ENCODE results near the gene HOXB5. TPM values are rescaled to one million over a fixed set of nuclear protein-coding genes. Genes with fewer than 3 reads are reported as not detected.

Gene HOXB5
- total RNA-seq, 4 donors from 2014 or later = 0.11 to 1.6 (median 0.49) TPM; not detected in 1

GRCh38 chr17:48606892-48607614, 13.5 kb upstream of the HOXB5 start:
- H3K36me3 ChIP-seq = no peaks in the 10 kb centered on the region
- H3K4me3 ChIP-seq (replicated peaks in 1 of 3) = no peak overlapping the region
- intact Hi-C loops (cut with DNase I) = no loop called here
- no peak overlapping the region for H3K27ac ChIP-seq
- peaks cover 71% of the 10 kb centered on the region for H3K27me3 ChIP-seq
- TF ChIP-seq, protein P1, sequence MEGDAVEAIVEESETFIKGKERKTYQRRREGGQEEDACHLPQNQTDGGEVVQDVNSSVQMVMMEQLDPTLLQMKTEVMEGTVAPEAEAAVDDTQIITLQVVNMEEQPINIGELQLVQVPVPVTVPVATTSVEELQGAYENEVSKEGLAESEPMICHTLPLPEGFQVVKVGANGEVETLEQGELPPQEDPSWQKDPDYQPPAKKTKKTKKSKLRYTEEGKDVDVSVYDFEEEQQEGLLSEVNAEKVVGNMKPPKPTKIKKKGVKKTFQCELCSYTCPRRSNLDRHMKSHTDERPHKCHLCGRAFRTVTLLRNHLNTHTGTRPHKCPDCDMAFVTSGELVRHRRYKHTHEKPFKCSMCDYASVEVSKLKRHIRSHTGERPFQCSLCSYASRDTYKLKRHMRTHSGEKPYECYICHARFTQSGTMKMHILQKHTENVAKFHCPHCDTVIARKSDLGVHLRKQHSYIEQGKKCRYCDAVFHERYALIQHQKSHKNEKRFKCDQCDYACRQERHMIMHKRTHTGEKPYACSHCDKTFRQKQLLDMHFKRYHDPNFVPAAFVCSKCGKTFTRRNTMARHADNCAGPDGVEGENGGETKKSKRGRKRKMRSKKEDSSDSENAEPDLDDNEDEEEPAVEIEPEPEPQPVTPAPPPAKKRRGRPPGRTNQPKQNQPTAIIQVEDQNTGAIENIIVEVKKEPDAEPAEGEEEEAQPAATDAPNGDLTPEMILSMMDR (IDR thresholded peaks at IDR 0.05) = no peak
- WGBS, 2 donors = 42 to 44% methylated on average over 9 of the region's 9 CpGs
- H3K9me3 ChIP-seq = no peaks in the 10 kb centered on the region
- no peak for DNase-seq
- H3K4me1 ChIP-seq = peaks cover 9 to 29% of the 10 kb centered on the region in 2 donors

DNA sequence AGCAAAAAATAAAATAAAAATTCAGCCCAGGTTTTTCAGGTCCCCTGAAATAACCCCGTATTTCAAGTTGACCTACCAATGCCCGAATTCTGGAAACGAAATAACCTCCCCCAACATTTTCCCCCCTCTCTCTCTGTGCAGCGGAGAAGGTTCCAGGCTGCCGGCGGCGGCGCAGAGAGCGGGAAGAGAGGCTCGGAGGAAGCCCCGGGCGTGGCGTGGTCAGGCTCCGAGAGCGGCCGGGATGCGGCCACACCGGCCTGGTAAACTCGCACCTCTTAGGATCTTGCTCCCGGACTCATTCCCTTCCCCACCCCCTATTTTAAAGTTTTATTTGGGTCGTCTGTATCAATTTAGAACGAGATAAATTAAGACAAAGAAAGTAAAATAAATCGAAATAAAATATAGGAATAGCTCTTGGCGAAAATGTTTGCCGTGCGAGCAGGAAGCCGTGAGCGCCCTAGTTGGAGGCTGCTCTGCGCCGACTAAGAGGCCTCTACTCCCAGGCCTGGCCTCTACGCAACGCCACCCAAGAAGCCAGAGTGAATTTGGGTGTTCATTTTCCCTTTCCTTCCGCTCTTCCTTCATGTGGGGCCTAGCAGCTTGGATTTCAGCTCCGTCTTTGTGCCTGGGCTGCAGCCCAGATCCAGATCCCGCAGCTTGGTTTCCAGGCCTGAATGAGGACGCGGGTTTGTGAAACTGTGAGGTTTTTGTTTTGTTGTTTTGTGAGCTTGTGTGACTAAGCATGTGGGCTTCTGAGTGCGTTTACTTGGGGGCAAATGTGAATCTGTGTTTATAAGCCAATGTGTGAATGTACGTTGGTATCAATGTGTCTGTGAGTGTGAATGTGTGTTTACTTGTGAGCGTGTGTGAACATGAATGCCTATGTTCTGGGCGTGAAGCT, 12.7 kb upstream of the HOXB5 start:
- intact Hi-C loops (cut with DNase I) = no loop called here
- DNase-seq = no peak
- no peak for TF ChIP-seq POLR2A (IDR thresholded peaks at IDR 0.05)
- Histone ChIP-seq H3K4me1 (peaks cover 9 to 21% of the 10 kb centered on the region in 2 donors), H3K9me3 (no peaks in the 10 kb centered on the region), H3K27ac (no peak overlapping the region), H3K36me3 (no peaks in the 10 kb centered on the region), H3K27me3 (peaks cover 74% of the 10 kb centered on the region), H3K4me3 (replicated peaks in 1 of 3) (no peak overlapping the region)
- 33 to 38% methylated on average over 41 of the region's 41 CpGs for WGBS, 2 donors

- WGBS, 2 donors = 17 to 25% methylated on average over 10 of the region's 10 CpGs
- intact Hi-C loops (cut with DNase I) = no loop called here
- peaks cover 70% of the 10 kb centered on the region for H3K27me3 ChIP-seq
Observed at GRCh38 chr17:48605409-48605919, 11.9 kb upstream of the HOXB5 start.

GRCh38 chr17:48604770-48605329, 11.3 kb upstream of the HOXB5 start, which contains the start of gene HOXB6:
Gene HOXB6 (minus strand): TSS chr17:48604986. CDS start chr17:48598150, 6,836 bp downstream.
- H3K27ac ChIP-seq = no peak within 1 kb of the TSS

More at GRCh38 chr17:48605409-48605919, 11.9 kb upstream of the HOXB5 start:
- Histone ChIP-seq H3K4me1 (peaks cover 5 to 13% of the 10 kb centered on the region in 2 donors), H3K9me3 (no peaks in the 10 kb centered on the region), H3K27ac (no peak overlapping the region), H3K36me3 (no peaks in the 10 kb centered on the region), H3K4me3 (replicated peaks in 1 of 3) (no peak overlapping the region)
- no peak for DNase-seq
- no peak for TF ChIP-seq POLR2A (IDR thresholded peaks at IDR 0.05)
- TF ChIP-seq, protein P1 (IDR thresholded peaks at IDR 0.05) = no peak

More at GRCh38 chr17:48604770-48605329, 11.3 kb upstream of the HOXB5 start, which contains the start of gene HOXB6:
- H3K4me1 ChIP-seq = peaks cover 0 to 8% of the 10 kb centered on the region in 2 donors
- 13 to 20% methylated on average over 16 of the region's 16 CpGs for WGBS, 2 donors
- intact Hi-C loops (cut with DNase I) = no loop called here
- DNase-seq = no peak
- peaks cover 64% of the 10 kb centered on the region for H3K27me3 ChIP-seq
- TF ChIP-seq, protein P1 (IDR thresholded peaks at IDR 0.05) = no peak
- no peak for TF ChIP-seq POLR2A (IDR thresholded peaks at IDR 0.05)
- no peak within 1 kb of the TSS for H3K4me3 ChIP-seq (replicated peaks in 1 of 3)
- H3K36me3 ChIP-seq = no peaks in the 10 kb centered on the region
- no peaks in the 10 kb centered on the region for H3K9me3 ChIP-seq
